A673 (cell line): ENCODE data around the gene TTC24. TPM values are rescaled to one million over a fixed set of nuclear protein-coding genes. Genes with fewer than 3 reads are reported as not detected.

Experiments used
- BruUV-seq: library from RNA; stranded (reverse); fragments of 400-500 nt; replicated peaks from 2 replicates; lab custom pipeline; 2021; lab: Mats Ljungman, UMichigan
- CTCF ChIA-PET: fragments of 300-600 bp; sonication (Branson Sonifier 250); formaldehyde crosslinking; loops from one replicate; lab custom pipeline; 2022; ENCODE audit warnings: antibody characterized with exemption; lab: Charles Lee
- POLR2A ChIA-PET: fragments of 300-600 bp; sonication (Branson Sonifier 250); formaldehyde crosslinking; loops from one replicate; lab custom pipeline; 2022; ENCODE audit warnings: antibody characterized with exemption; ENCODE audit not compliant: low non-redundant PET; lab: Charles Lee
- DNase-seq: peaks from one replicate; pipeline ENCODE4 v3.0.0-alpha.2; 2015; ENCODE audit warnings: low spot score
- H3K27ac ChIP-seq: fragments of 200-600 bp; sonication (generic); 2 replicates; pipeline ENCODE4 v1.5.1; 2016; ENCODE audit warnings: mixed run types, low read depth, mild to moderate bottlenecking, mixed read lengths, antibody characterized with exemption, low read length; ENCODE audit not compliant: poor library complexity, severe bottlenecking
- H3K27me3 ChIP-seq: fragments of 200-600 bp; sonication (generic); replicated peaks from 2 replicates; pipeline ENCODE4 v1.6.1; 2017; ENCODE audit warnings: mixed run types, low read depth, mild to moderate bottlenecking, mixed read lengths, antibody characterized with exemption, low read length; ENCODE audit not compliant: insufficient read depth, poor library complexity
- H3K36me3 ChIP-seq: fragments of 200-600 bp; sonication (generic); 2 replicates; pipeline ENCODE4 v1.6.1; 2016; ENCODE audit warnings: mixed run types, mild to moderate bottlenecking, mixed read lengths, antibody characterized with exemption, low read length; ENCODE audit not compliant: insufficient read depth, poor library complexity, severe bottlenecking
- H3K4me1 ChIP-seq: fragments of 200-600 bp; sonication (generic); 2 replicates; pipeline ENCODE4 v1.6.1; 2017; ENCODE audit warnings: mixed run types, mild to moderate bottlenecking, mixed read lengths, antibody characterized with exemption, low read length; ENCODE audit not compliant: insufficient read depth, poor library complexity, severe bottlenecking
- H3K4me3 ChIP-seq: fragments of 200-600 bp; sonication (generic); 2 replicates; pipeline ENCODE4 v1.5.1; 2016; ENCODE audit warnings: low read depth, mixed run types, mild to moderate bottlenecking, mixed read lengths, low read length; ENCODE audit not compliant: poor library complexity, severe bottlenecking
- H3K9me3 ChIP-seq: fragments of 200-600 bp; sonication (generic); 2 replicates; pipeline ENCODE4 v1.6.1; 2016; ENCODE audit warnings: mixed run types, low read depth, mild to moderate bottlenecking, mixed read lengths, antibody characterized with exemption, low read length; ENCODE audit not compliant: poor library complexity, severe bottlenecking
- CTCF ChIP-seq: fragments of 300-800, 200-600 bp; sonication (generic); conservative IDR thresholded peaks from 2 replicates; pipeline ENCODE4 v1.5.1; 2017; ENCODE audit warnings: low read depth, mild to moderate bottlenecking, antibody characterized with exemption, low read length, moderate library complexity, mixed read lengths
- EZH2 ChIP-seq: fragments of 200-600 bp; sonication (generic); IDR thresholded peaks from 2 replicates; pipeline ENCODE4 v1.6.1; 2017; ENCODE audit warnings: borderline replicate concordance, low read depth, mild to moderate bottlenecking, mixed read lengths, antibody characterized with exemption, low read length; ENCODE audit not compliant: poor library complexity, severe bottlenecking
- intact Hi-C: fragments of 100-400 bp; cut with micrococcal nuclease; formaldehyde crosslinking; loops from one replicate; pipeline ENCODE4 v1.10.0; 2022; ENCODE audit not compliant: unreplicated experiment
- total RNA-seq: library from RNA; stranded (reverse); gene quantifications from 2 replicates; pipeline ENCODE4 v1.2.3, GENCODE V29; 2021

Gene TTC24
- total RNA-seq, 1 experiment from 2014 or later = not detected

GRCh38 chr1:156547434-156547833, 32.1 kb upstream of the TTC24 start:
- peaks cover 9% of the 10 kb centered on the region for H3K36me3 ChIP-seq
- no peak overlapping the region for H3K4me3 ChIP-seq
- BruUV-seq = no TSS peak
- no peaks in the 10 kb centered on the region for H3K27me3 ChIP-seq
- H3K27ac ChIP-seq = no peak overlapping the region
- H3K4me1 ChIP-seq = no peaks in the 10 kb centered on the region
- H3K9me3 ChIP-seq = no peaks in the 10 kb centered on the region
- TF ChIP-seq EZH2 = no peak
- no peak for TF ChIP-seq CTCF
- DNase-seq = no peak
- ChIA-PET POLR2A (no interaction called here), CTCF (no interaction called here)
- intact Hi-C loops = no loop called here

GRCh38 chr1:156547982-156548381, 31.5 kb upstream of the TTC24 start:
- intact Hi-C loops = no loop called here
- CTCF ChIA-PET = no interaction called here
- no peak for DNase-seq
- no peak for TF ChIP-seq EZH2
- no peak for TF ChIP-seq CTCF
- peaks cover 8% of the 10 kb centered on the region for H3K36me3 ChIP-seq
- H3K4me1 ChIP-seq = no peaks in the 10 kb centered on the region
- POLR2A ChIA-PET = no interaction called here
- H3K27ac ChIP-seq = no peak overlapping the region
- H3K9me3 ChIP-seq = no peaks in the 10 kb centered on the region
- H3K27me3 ChIP-seq = no peaks in the 10 kb centered on the region
- no TSS peak for BruUV-seq
- H3K4me3 ChIP-seq = no peak overlapping the region

- DNase-seq = no peak
- POLR2A ChIA-PET = no interaction called here
- Histone ChIP-seq H3K9me3 (no peaks in the 10 kb centered on the region), H3K4me3 (no peak overlapping the region), H3K4me1 (no peaks in the 10 kb centered on the region), H3K27me3 (no peaks in the 10 kb centered on the region), H3K27ac (no peak overlapping the region), H3K36me3 (peaks cover 12% of the 10 kb centered on the region)
- no peak for TF ChIP-seq CTCF
- no peak for TF ChIP-seq EZH2
- intact Hi-C loops = no loop called here
- CTCF ChIA-PET = no interaction called here
- BruUV-seq = no TSS peak
These were observed 30.1 kb upstream of the TTC24 start for GRCh38 chr1:156549390-156549789.
